ENCODE data around the gene GALNT10. TPM values are rescaled to one million over a fixed set of nuclear protein-coding genes. Genes with fewer than 3 reads are reported as not detected.

Gene GALNT10
- total RNA-seq, 1 experiment from 2014 or later, result 68.2 TPM

- DNase-seq, result no peak
- CTCF ChIA-PET, result no interaction called here
- TF ChIP-seq, protein P1, sequence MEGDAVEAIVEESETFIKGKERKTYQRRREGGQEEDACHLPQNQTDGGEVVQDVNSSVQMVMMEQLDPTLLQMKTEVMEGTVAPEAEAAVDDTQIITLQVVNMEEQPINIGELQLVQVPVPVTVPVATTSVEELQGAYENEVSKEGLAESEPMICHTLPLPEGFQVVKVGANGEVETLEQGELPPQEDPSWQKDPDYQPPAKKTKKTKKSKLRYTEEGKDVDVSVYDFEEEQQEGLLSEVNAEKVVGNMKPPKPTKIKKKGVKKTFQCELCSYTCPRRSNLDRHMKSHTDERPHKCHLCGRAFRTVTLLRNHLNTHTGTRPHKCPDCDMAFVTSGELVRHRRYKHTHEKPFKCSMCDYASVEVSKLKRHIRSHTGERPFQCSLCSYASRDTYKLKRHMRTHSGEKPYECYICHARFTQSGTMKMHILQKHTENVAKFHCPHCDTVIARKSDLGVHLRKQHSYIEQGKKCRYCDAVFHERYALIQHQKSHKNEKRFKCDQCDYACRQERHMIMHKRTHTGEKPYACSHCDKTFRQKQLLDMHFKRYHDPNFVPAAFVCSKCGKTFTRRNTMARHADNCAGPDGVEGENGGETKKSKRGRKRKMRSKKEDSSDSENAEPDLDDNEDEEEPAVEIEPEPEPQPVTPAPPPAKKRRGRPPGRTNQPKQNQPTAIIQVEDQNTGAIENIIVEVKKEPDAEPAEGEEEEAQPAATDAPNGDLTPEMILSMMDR (IDR thresholded peaks at IDR 0.05; ENCODE audit: unreplicated experiment), result no peak
- peaks cover 8% of the 10 kb centered on the region for H3K4me1 Mint-ChIP-seq (ENCODE audit: low read depth, unreplicated experiment)
- H3K27ac Mint-ChIP-seq (ENCODE audit: unreplicated experiment), result no peak overlapping the region
- peaks cover 5% of the 10 kb centered on the region for H3K9me3 Mint-ChIP-seq (ENCODE audit: low read depth, unreplicated experiment)
- intact Hi-C loops (cut with micrococcal nuclease; ENCODE audit: unreplicated experiment), result no loop called here
- H3K4me3 Mint-ChIP-seq (ENCODE audit: low read depth, unreplicated experiment), result no peak overlapping the region
- H3K27me3 Mint-ChIP-seq (ENCODE audit: unreplicated experiment), result no peaks in the 10 kb centered on the region
- no peaks in the 10 kb centered on the region for H3K36me3 Mint-ChIP-seq (ENCODE audit: insufficient read depth, unreplicated experiment)
- BruUV-seq (replicated peaks), result no TSS peak
Measured at GRCh38 chr5:154242964-154243376, 52.4 kb downstream of the GALNT10 start.

DNA sequence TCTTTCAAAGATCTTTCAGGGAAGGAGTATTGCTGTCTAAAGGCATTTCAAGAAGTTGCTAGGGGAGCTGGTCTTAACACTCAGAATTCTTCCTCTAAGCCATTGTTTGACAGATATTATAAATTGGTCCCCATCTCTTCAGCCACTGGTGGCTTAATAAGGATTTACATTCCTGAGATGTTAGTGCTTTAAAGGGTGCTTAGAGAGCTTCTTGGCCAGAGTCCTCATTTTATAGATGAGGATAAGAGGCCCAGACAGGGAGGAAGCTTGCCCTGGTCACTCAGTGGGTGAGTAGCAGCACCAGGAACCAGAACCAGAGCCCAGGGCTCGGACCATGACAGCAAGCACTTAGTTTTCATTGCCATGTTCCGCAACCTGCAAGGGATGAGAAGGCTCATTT, 53.2 kb downstream of the GALNT10 start:
- intact Hi-C loops (cut with micrococcal nuclease; ENCODE audit: unreplicated experiment), result no loop called here
- Mint-ChIP-seq H3K9me3 (ENCODE audit: low read depth, unreplicated experiment) (peaks cover 5% of the 10 kb centered on the region), H3K27ac (ENCODE audit: unreplicated experiment) (no peak overlapping the region), H3K4me3 (ENCODE audit: low read depth, unreplicated experiment) (no peak overlapping the region), H3K27me3 (ENCODE audit: unreplicated experiment) (no peaks in the 10 kb centered on the region), H3K36me3 (ENCODE audit: insufficient read depth, unreplicated experiment) (no peaks in the 10 kb centered on the region), H3K4me1 (ENCODE audit: low read depth, unreplicated experiment) (peaks cover 8% of the 10 kb centered on the region)
- CTCF ChIA-PET, result interaction anchor here (0.5 kb wide), 1 partner anchor 67 kb away, joined by 4 read pairs; no protein-coding TSS in a partner anchor
- no peak for DNase-seq
- TF ChIP-seq, protein P1 (IDR thresholded peaks at IDR 0.05; ENCODE audit: unreplicated experiment), result no peak
- no TSS peak for BruUV-seq (replicated peaks)

- DNase-seq, result no peak
- H3K4me1 Mint-ChIP-seq (ENCODE audit: low read depth, unreplicated experiment), result peaks cover 8% of the 10 kb centered on the region
Measured at GRCh38 chr5:154244476-154244875, 53.9 kb downstream of the GALNT10 start.

GRCh38 chr5:154248691-154249090, 58.2 kb downstream of the GALNT10 start:
- Mint-ChIP-seq H3K36me3 (ENCODE audit: insufficient read depth, unreplicated experiment) (no peaks in the 10 kb centered on the region), H3K4me3 (ENCODE audit: low read depth, unreplicated experiment) (no peak overlapping the region), H3K4me1 (ENCODE audit: low read depth, unreplicated experiment) (no peaks in the 10 kb centered on the region), H3K27me3 (ENCODE audit: unreplicated experiment) (no peaks in the 10 kb centered on the region), H3K9me3 (ENCODE audit: low read depth, unreplicated experiment) (peaks cover 5% of the 10 kb centered on the region), H3K27ac (ENCODE audit: unreplicated experiment) (no peak overlapping the region)
- no TSS peak for BruUV-seq (replicated peaks)
- CTCF ChIA-PET, result interaction anchor here (0.6 kb wide), 1 partner anchor 522 kb away, joined by 3 read pairs; no protein-coding TSS in a partner anchor
- intact Hi-C loops (cut with micrococcal nuclease; ENCODE audit: unreplicated experiment), result no loop called here
- no peak for DNase-seq
- TF ChIP-seq, protein P1 (IDR thresholded peaks at IDR 0.05; ENCODE audit: unreplicated experiment), result no peak

More at GRCh38 chr5:154244476-154244875, 53.9 kb downstream of the GALNT10 start:
- Mint-ChIP-seq H3K27ac (ENCODE audit: unreplicated experiment) (no peak overlapping the region), H3K4me3 (ENCODE audit: low read depth, unreplicated experiment) (no peak overlapping the region), H3K9me3 (ENCODE audit: low read depth, unreplicated experiment) (peaks cover 5% of the 10 kb centered on the region), H3K27me3 (ENCODE audit: unreplicated experiment) (no peaks in the 10 kb centered on the region), H3K36me3 (ENCODE audit: insufficient read depth, unreplicated experiment) (no peaks in the 10 kb centered on the region)
- intact Hi-C loops (cut with micrococcal nuclease; ENCODE audit: unreplicated experiment), result no loop called here
- TF ChIP-seq, protein P1 (IDR thresholded peaks at IDR 0.05; ENCODE audit: unreplicated experiment), result no peak
- BruUV-seq (replicated peaks), result no TSS peak
- CTCF ChIA-PET, result no interaction called here
